Motor neuron (in vitro differentiated cells): ENCODE data around the gene PHOX2A. TPM values are rescaled to one million over a fixed set of nuclear protein-coding genes. Genes with fewer than 3 reads are reported as not detected.

Source experiments
- ATAC-seq, 8 experiments: fragments of 200-7000 bp; cut with Tn5 transposase; replicated peaks in 6 of 8; 2 replicates each; pipeline ENCODE4 v1.8.0; 2021; ENCODE audit warnings: mild to moderate bottlenecking in 8 of 8, moderate library complexity in 8 of 8
- H3K27ac ChIP-seq, 2 donors: fragments of 250-450 bp; sonication (Bioruptor Pico); 2 replicates each; pipeline ENCODE4 v1.9.0; 2021; ENCODE audit warnings: antibody characterized with exemption in 2 of 2, mild to moderate bottlenecking in 2 of 2, moderate library complexity in 1 of 2
- H3K4me1 ChIP-seq, 2 donors: fragments of 250-450 bp; sonication (Bioruptor Pico); replicated peaks in 1 of 2; 2 replicates each; pipeline ENCODE4 v1.6.1; 2021; ENCODE audit warnings: antibody characterized with exemption in 2 of 2, mild to moderate bottlenecking in 2 of 2, moderate library complexity in 1 of 2
- H3K4me3 ChIP-seq, 5 donors: fragments of 250-450 bp; sonication (Bioruptor Pico); 2 replicates each; pipeline ENCODE4 v1.9.0; 2021; ENCODE audit warnings: antibody characterized with exemption in 5 of 5, mild to moderate bottlenecking in 5 of 5, moderate library complexity in 4 of 5
- WGBS, 10 experiments: fragments of 450-650 bp; shearing (Covaris generic); methylation state at CpG; one replicate each; pipeline ENCODE4 v1.0.0; 2022; 5-methylcytosine and 5-hydroxymethylcytosine counted together
- in situ Hi-C, 9 experiments: fragments of 400-800 bp; cut with MboI; loops; one replicate each; pipeline ENCODE4 v1.15.0; 2021; ENCODE audit warnings: low sequenced_read_pairs in 9 of 9, low pct_unique_long_range_greater_than_20kb in 2 of 9; ENCODE audit not compliant: unreplicated experiment in 9 of 9
- total RNA-seq, 8 experiments: library from RNA; unstranded; fragments of 300-600 nt; gene quantifications; 2 replicates each; pipeline versions ENCODE4 v1.2.3 to v1.2.4, GENCODE V29; 2022

Gene PHOX2A
- total RNA-seq, 8 experiments from 2014 or later, result 0.16 to 1.8 (median 0.87) TPM; not detected in 1

- H3K4me3 ChIP-seq, result no peak overlapping the region
- H3K27ac ChIP-seq, result no peak overlapping the region
- WGBS, 10 experiments, result 100% methylated on average over 3 of the region's 22 CpGs; no CpG with 5 or more reads in 9 of the 10 experiments
- peak in 5 of 8 experiments; percentile 1 to 7 (median 4) for ATAC-seq
- in situ Hi-C loops, result loop anchor here in 1 of 9 experiments (25.0 kb wide), 1 partner anchor 175 kb away; no protein-coding TSS in a partner anchor
- peaks cover 16 to 20% of the 10 kb centered on the region in 2 donors for H3K4me1 ChIP-seq
These were observed 6.7 kb downstream of the PHOX2A start for GRCh38 chr11:72237112-72237931.

- no CpG with 5 or more reads among the region's 2 CpGs for WGBS, 10 experiments
- in situ Hi-C loops, result loop anchor here in 1 of 9 experiments (25.0 kb wide), 1 partner anchor 176 kb away; no protein-coding TSS in a partner anchor
- peaks cover 16 to 20% of the 10 kb centered on the region in 2 donors for H3K4me1 ChIP-seq
These were observed 7.2 kb downstream of the PHOX2A start for GRCh38 chr11:72236774-72237111.

GRCh38 chr11:72236083-72236697, 7.8 kb downstream of the PHOX2A start:
- in situ Hi-C loops, result loop anchor here in 1 of 9 experiments (25.0 kb wide), 1 partner anchor 176 kb away; no protein-coding TSS in a partner anchor
- Histone ChIP-seq H3K4me1 (peaks cover 16 to 20% of the 10 kb centered on the region in 2 donors), H3K27ac (no peak overlapping the region), H3K4me3 (no peak overlapping the region)
- ATAC-seq, result no peak
- WGBS, 10 experiments, result 33 to 100% (median 88%) methylated on average over 1 to 4 of the region's 4 CpGs; no CpG with 5 or more reads in 3 of the 10 experiments

More at GRCh38 chr11:72236774-72237111, 7.2 kb downstream of the PHOX2A start:
- Histone ChIP-seq H3K4me3 (no peak overlapping the region), H3K27ac (no peak overlapping the region)
- no peak for ATAC-seq

GRCh38 chr11:72235351-72236057, 8.5 kb downstream of the PHOX2A start:
- Histone ChIP-seq H3K4me3 (no peak overlapping the region), H3K27ac (no peak overlapping the region), H3K4me1 (peaks cover 16 to 20% of the 10 kb centered on the region in 2 donors)
- WGBS, 10 experiments, result 88 to 100% (median 95%) methylated on average over 1 to 4 of the region's 17 CpGs; no CpG with 5 or more reads in 7 of the 10 experiments
- ATAC-seq, result no peak
- in situ Hi-C loops, result loop anchor here in 1 of 9 experiments (25.0 kb wide), 1 partner anchor 177 kb away; no protein-coding TSS in a partner anchor

GRCh38 chr11:72234920-72235319, 9.1 kb downstream of the PHOX2A start:
- in situ Hi-C loops, result loop anchor here in 1 of 9 experiments (25.0 kb wide), 1 partner anchor 177 kb away; no protein-coding TSS in a partner anchor
- ATAC-seq, result no peak
- no peak overlapping the region for H3K4me3 ChIP-seq
- WGBS, 10 experiments, result 80 to 100% (median 100%) methylated on average over 1 to 2 of the region's 4 CpGs; no CpG with 5 or more reads in 7 of the 10 experiments
- no peak overlapping the region for H3K27ac ChIP-seq
- peaks cover 16 to 18% of the 10 kb centered on the region in 2 donors for H3K4me1 ChIP-seq

GRCh38 chr11:72234514-72234830, 9.5 kb downstream of the PHOX2A start:
- in situ Hi-C loops, result loop anchor here in 1 of 9 experiments (25.0 kb wide), 1 partner anchor 178 kb away; no protein-coding TSS in a partner anchor
- peaks cover 16% of the 10 kb centered on the region in 2 donors for H3K4me1 ChIP-seq
- ATAC-seq, result no peak
- 0 to 100% (median 66%) methylated on average over 1 to 2 of the region's 3 CpGs; no CpG with 5 or more reads in 5 of the 10 experiments for WGBS, 10 experiments
- no peak overlapping the region for H3K4me3 ChIP-seq
- H3K27ac ChIP-seq, result no peak overlapping the region

GRCh38 chr11:72233773-72234513, 10.0 kb downstream of the PHOX2A start:
- Histone ChIP-seq H3K4me1 (peaks cover 10 to 11% of the 10 kb centered on the region in 2 donors), H3K27ac (no peak overlapping the region), H3K4me3 (no peak overlapping the region)
- in situ Hi-C loops, result loop anchor here in 1 of 9 experiments (25.0 kb wide), 1 partner anchor 178 kb away; no protein-coding TSS in a partner anchor
- ATAC-seq, result no peak
- 76 to 100% (median 90%) methylated on average over 1 to 3 of the region's 8 CpGs; no CpG with 5 or more reads in 5 of the 10 experiments for WGBS, 10 experiments

GRCh38 chr11:72233056-72233772, 10.8 kb downstream of the PHOX2A start:
- Histone ChIP-seq H3K4me3 (no peak overlapping the region), H3K4me1 (peaks cover 3% of the 10 kb centered on the region in 2 donors), H3K27ac (no peak overlapping the region)
- 94 to 100% (median 97%) methylated on average over 1 to 4 of the region's 13 CpGs; no CpG with 5 or more reads in 6 of the 10 experiments for WGBS, 10 experiments
- ATAC-seq, result no peak
- in situ Hi-C loops, result loop anchor here in 1 of 9 experiments (25.0 kb wide), 1 partner anchor 179 kb away; no protein-coding TSS in a partner anchor

- no peak for ATAC-seq
- WGBS, 10 experiments, result 82 to 100% (median 100%) methylated on average over 1 to 8 of the region's 18 CpGs; no CpG with 5 or more reads in 2 of the 10 experiments
- in situ Hi-C loops, result loop anchor here in 1 of 9 experiments (25.0 kb wide), 1 partner anchor 180 kb away; no protein-coding TSS in a partner anchor
These were observed 11.5 kb downstream of the PHOX2A start for GRCh38 chr11:72232260-72233055.

GRCh38 chr11:72231396-72232259, 12.3 kb downstream of the PHOX2A start:
- in situ Hi-C loops, result loop anchor here in 1 of 9 experiments (25.0 kb wide), 1 partner anchor 181 kb away; no protein-coding TSS in a partner anchor
- no peak for ATAC-seq
- Histone ChIP-seq H3K4me3 (no peak overlapping the region), H3K4me1 (peaks cover 0 to 2% of the 10 kb centered on the region in 2 donors), H3K27ac (no peak overlapping the region)
- 89 to 100% (median 97%) methylated on average over 1 to 6 of the region's 9 CpGs; no CpG with 5 or more reads in 3 of the 10 experiments for WGBS, 10 experiments

More at GRCh38 chr11:72232260-72233055, 11.5 kb downstream of the PHOX2A start:
- no peak overlapping the region for H3K27ac ChIP-seq
- no peaks in the 10 kb centered on the region for H3K4me1 ChIP-seq
- no peak overlapping the region for H3K4me3 ChIP-seq
